ENCODE results near the gene GRK3. TPM values are rescaled to one million over a fixed set of nuclear protein-coding genes. Genes with fewer than 3 reads are reported as not detected.

GRK3 gene
- total RNA-seq, 4 donors from 2014 or later = 3.6 to 10.9 (median 7.1) TPM

GRCh38 chr22:25637032-25637431 lies 72.6 kb downstream of the GRK3 start:
- Histone ChIP-seq H3K36me3 (no peaks in the 10 kb centered on the region), H3K27me3 (no peaks in the 10 kb centered on the region), H3K4me3 (no peak overlapping the region), H3K4me1 (no peaks in the 10 kb centered on the region), H3K27ac (no peak overlapping the region), H3K9me3 (no peaks in the 10 kb centered on the region)
- no peak for TF ChIP-seq POLR2AphosphoS5 (IDR thresholded peaks at IDR 0.05)
- TF ChIP-seq EP300 (IDR thresholded peaks at IDR 0.05) = no peak
- TF ChIP-seq CTCF (IDR thresholded peaks at IDR 0.05) = no peak
- no peak for TF ChIP-seq POLR2A (IDR thresholded peaks at IDR 0.05)
- 95% methylated on average over 2 of the region's 2 CpGs for WGBS
- DNase-seq (ENCODE audit: low spot score in 2 of 2) = no peak

GRCh38 chr22:25637672-25638071 lies 73.2 kb downstream of the GRK3 start:
- H3K9me3 ChIP-seq = no peaks in the 10 kb centered on the region
- no peaks in the 10 kb centered on the region for H3K4me1 ChIP-seq
- no peaks in the 10 kb centered on the region for H3K27me3 ChIP-seq
- 64% methylated on average over 4 of the region's 4 CpGs for WGBS
- no peak overlapping the region for H3K27ac ChIP-seq
- no peak for TF ChIP-seq CTCF (IDR thresholded peaks at IDR 0.05)
- no peak for TF ChIP-seq EP300 (IDR thresholded peaks at IDR 0.05)
- TF ChIP-seq POLR2A (IDR thresholded peaks at IDR 0.05) = no peak
- TF ChIP-seq POLR2AphosphoS5 (IDR thresholded peaks at IDR 0.05) = no peak
- H3K4me3 ChIP-seq = no peak overlapping the region
- H3K36me3 ChIP-seq = no peaks in the 10 kb centered on the region
- DNase-seq (ENCODE audit: low spot score in 2 of 2) = no peak

- WGBS = 91% methylated on average over 1 of the region's 1 CpG
- Histone ChIP-seq H3K27me3 (no peaks in the 10 kb centered on the region), H3K9me3 (no peaks in the 10 kb centered on the region), H3K4me3 (no peak overlapping the region), H3K27ac (no peak overlapping the region), H3K4me1 (no peaks in the 10 kb centered on the region), H3K36me3 (no peaks in the 10 kb centered on the region)
- TF ChIP-seq EP300 (IDR thresholded peaks at IDR 0.05) = no peak
- no peak for TF ChIP-seq POLR2A (IDR thresholded peaks at IDR 0.05)
- no peak for TF ChIP-seq POLR2AphosphoS5 (IDR thresholded peaks at IDR 0.05)
- TF ChIP-seq CTCF (IDR thresholded peaks at IDR 0.05) = no peak
- no peak for DNase-seq (ENCODE audit: low spot score in 2 of 2)
Observed at GRCh38 chr22:25638638-25639037, 74.2 kb downstream of the GRK3 start.

DNA sequence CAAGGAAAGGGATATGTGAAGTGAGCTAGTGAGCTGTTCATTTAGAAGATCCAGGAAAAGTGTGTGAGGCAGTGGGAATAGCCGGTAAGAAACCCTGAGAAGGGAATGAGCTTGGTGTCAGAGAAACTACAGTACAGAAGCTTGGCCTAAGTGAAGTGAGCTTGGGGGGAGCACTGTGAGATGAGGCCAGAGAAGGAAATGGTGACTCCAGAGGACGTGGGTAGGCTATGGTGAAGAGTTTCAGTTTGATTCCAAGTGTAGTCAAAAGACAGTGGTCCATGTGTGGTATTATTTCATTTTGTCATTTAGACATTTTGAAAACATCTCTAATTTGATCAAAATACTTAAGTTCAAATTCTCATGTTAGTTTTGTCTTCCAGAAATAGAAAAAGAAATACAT lies 77.2 kb downstream of the GRK3 start:
- Histone ChIP-seq H3K27ac (no peak overlapping the region), H3K4me1 (no peaks in the 10 kb centered on the region), H3K27me3 (no peaks in the 10 kb centered on the region), H3K36me3 (no peaks in the 10 kb centered on the region), H3K4me3 (no peak overlapping the region), H3K9me3 (no peaks in the 10 kb centered on the region)
- no peak for DNase-seq (ENCODE audit: low spot score in 2 of 2)
- 92% methylated on average over 2 of the region's 2 CpGs for WGBS
- TF ChIP-seq POLR2A (IDR thresholded peaks at IDR 0.05) (no peak), POLR2AphosphoS5 (IDR thresholded peaks at IDR 0.05) (no peak), CTCF (IDR thresholded peaks at IDR 0.05) (no peak), EP300 (IDR thresholded peaks at IDR 0.05) (no peak)

GRCh38 chr22:25643232-25644000 lies 78.9 kb downstream of the GRK3 start:
- no peaks in the 10 kb centered on the region for H3K27me3 ChIP-seq
- no peaks in the 10 kb centered on the region for H3K4me1 ChIP-seq
- no peak overlapping the region for H3K4me3 ChIP-seq
- DNase-seq (ENCODE audit: low spot score in 2 of 2) = no peak
- H3K9me3 ChIP-seq = no peaks in the 10 kb centered on the region
- H3K27ac ChIP-seq = no peak overlapping the region
- TF ChIP-seq POLR2A (IDR thresholded peaks at IDR 0.05) (no peak), POLR2AphosphoS5 (IDR thresholded peaks at IDR 0.05) (no peak), CTCF (IDR thresholded peaks at IDR 0.05) (no peak), EP300 (IDR thresholded peaks at IDR 0.05) (no peak)
- no peaks in the 10 kb centered on the region for H3K36me3 ChIP-seq
- WGBS = 82% methylated on average over 9 of the region's 9 CpGs

Measured in suprapubic skin (tissue), 4 donors.